ENCODE data around the gene ATP2B3.

ATP2B3 gene

DNA sequence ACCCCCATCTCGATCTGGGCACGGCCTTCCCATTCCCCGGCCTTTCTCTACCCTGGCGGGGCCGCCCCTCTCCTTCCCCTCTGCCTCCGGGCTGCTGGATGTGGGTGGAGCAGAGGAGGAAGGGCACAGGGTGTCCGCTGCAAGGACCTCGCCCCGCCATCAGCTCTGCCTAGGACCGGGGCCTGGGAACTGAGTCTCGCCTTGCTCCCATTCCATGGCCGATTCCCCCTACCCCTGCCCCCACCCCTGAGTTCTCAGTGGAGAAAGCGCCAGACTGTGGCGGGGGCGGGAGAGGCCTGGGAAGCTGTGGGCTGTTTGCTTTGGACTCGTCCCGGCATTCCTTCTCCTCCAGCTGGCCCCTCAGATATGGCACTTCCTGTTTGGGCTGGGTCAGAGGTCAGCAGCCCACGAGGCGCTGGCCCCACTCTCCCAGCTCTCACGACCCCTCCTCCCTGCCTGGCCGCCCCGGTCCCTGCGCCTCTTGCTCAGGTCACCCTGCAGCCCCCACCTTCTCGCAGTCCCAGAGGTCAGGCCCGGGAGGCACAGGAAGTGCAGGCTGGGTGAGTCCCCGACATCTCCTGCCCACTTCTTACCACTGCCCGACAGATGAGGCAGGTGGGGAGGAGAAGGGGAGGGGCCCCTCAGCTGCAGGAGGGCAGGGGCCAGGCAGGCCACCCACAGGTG is 29.1 kb upstream of the ATP2B3 start:
- ATAC-seq (no peak), DNase-seq (no peak)

DNA sequence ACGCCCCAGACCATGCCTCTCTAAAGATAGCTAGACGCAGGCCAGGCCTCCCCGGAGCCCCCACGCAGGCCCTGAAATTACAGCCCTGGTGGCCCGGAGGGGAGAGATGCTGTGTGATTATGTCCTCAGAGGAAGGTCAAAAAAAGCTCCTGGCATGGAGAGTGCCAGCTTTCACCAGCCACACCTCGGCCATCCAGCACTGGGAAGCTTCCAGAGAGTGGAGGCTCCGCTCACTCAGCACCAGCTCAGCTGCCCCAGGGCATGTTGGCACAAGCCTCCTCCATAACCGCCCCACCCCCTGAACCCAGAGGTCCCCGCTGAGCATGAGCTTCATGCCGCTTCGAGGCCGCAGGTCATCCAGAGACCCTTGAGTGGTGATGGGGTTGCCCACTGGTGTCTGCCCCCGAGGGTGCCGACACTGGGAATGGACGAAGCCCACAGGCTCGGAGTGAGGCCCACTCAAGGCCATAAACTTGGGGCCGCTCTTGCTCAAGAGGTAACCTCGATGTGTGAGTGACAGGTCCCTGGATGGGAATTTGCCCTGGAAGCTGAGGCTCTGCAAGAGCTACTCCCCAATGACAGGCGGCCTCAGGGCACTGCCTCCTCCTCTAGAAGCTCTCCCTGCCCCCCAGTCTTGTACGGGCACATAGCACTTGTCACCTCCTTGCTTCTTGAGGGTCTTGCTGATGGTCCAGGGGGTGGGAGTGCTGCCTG is 27.1 kb upstream of the ATP2B3 start:
- ATAC-seq (no peak), DNase-seq (no peak)

DNA sequence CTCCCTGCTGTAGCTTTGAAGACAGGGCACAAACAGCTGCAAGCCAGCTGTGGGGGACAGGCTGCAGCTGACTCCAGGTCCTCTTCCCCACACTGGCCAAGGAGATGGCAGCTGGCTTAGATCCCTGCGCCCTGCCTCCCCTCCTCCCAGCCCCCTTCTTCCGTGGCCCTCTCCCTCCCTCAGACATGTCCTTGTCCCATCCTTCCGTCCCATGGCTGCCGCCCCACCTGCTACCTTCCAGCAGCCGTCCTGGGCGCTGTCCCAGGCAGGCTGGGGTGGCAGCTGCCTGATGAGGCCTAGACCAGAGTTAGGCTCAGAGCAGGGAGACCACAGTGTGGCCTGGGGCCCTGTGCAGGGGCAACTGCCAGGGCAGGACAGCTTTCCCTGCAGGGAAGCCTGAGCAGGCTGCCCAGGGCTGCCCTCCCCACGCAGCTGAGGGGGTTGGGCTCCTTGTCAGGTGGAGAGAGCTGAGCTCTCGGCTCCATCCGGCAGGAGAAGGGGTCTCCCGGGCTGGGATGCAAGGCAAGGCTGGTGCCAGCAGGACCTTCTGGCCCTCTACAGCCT is 26.0 kb upstream of the ATP2B3 start:
- DNase-seq (no peak), ATAC-seq (no peak)

DNA sequence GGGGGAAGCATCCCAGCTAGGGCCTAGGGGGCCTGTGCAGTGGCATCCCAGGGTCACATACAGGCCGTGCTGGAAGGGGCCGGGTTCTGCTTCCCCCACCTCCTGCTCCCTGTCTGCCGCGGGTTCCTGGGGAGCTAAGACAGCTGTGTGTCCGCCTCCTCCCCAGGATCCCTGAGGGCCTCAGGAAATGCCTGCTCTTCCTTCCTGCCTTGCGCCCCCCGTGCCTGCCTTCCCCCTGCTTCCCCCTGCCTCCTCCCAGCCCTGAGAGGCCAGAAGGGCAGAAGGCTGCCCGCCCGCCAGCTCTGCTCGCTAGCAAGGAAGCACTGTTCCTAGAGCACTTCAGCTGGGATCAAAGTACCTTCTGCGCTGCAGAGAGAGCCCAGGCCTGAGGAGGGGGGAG is 25.5 kb upstream of the ATP2B3 start:
- ATAC-seq: no peak
- no peak for DNase-seq

DNA sequence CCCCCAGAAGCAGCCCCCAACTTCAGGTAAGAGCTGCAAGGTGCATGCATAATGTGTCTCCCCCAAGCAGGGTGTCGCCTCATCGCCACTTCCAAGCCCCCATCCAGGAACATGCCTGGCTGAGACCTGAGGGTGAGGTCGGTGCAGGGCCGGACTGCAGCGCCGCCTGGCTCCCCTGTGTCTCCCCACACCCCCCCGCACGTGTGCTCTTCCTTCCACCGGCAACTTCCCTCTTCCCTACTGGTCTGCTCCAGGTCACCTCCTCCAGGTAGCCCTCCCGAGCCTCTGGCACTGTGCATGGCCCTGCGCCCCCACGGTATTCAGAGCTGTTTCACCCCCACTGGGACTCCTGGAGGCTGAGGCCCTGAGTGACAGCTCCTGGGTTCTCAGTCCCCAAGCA is 24.9 kb upstream of the ATP2B3 start:
- no peak for DNase-seq

DNA sequence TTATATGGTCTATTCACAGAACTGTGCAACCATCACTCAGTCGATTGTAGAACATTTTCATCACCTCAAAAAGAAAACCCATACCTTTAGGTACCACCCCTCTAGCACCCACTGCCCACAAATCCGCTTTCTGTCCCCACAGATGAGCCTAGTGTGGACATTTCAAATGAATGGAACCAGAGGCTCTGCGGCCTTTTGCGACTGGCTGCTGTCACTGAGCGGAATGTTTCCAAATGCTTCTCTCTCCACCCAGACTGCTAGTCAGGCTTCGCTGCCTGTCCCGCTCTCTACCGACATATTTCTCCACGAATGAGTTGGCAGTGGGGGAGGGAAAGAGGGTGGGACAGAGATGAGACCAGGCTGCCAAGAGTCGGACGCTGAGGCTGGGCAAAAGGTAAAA is 24.4 kb upstream of the ATP2B3 start:
- no peak for DNase-seq
- ATAC-seq: no peak

More for the DNA sequence above, 24.9 kb upstream of the ATP2B3 start:
- no peak for ATAC-seq

DNA sequence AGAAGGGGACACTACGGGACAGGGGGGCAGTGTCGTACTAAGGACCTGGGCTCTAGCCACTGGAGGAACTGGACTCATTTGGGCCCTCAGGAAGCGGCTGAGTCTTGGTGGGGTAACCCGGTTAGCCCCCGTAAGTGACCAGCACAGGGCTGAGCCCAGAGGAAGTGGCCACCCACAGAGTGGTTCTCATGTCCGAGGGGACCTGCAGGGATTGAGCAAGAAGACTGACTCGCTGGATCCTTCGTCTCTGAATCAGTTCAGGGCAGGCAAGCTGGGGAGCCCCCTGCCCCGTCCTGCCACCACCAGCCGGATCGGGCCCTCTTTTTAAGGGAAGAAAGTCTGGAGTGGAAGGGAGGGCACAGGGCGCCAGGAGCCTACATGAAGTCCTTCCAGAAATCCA is 23.4 kb upstream of the ATP2B3 start:
- ATAC-seq: no peak
- DNase-seq: no peak

DNA sequence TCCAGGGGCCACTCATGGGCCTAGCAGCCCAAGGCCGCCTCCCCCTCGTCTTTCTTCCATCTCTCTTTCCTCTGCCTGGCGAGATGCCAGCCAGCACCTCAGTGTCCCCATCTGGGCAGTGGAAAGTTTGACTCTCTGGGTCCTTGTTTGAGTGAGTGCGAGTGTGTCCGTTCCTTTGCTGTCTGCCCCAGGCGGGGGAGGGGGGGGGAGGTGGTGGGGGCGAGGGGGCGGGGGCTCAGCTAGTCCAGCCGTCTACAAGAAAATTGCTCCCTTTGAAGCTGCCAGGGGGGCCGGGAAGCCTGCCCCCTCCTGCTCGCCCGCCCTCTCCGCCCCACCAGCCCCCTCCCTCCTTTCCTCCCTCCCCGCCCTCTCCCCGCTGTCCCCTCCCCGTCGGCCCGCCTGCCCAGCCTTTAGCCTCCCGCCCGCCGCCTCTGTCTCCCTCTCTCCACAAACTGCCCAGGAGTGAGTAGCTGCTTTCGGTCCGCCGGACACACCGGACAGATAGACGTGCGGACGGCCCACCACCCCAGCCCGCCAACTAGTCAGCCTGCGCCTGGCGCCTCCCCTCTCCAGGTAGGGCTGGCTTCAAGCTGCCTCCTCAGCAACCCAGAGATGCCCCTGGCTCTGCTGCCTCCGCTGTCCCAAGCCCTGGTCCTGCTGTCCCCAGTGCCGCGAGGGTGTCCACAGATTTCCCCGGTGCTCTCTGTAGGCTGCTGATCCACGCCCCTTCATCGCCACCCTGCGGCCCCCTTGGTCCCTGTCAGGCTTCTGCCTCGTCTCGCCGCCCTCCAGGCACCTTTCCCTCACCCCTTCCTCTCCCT is 22.7 kb upstream of the ATP2B3 start, which contains the start of gene BGN:
TSS of gene BGN (plus strand) at position 440 of the 821 bp plus-strand sequence. CDS start 9,652 bp downstream, outside the sequence.
- ATAC-seq (no peak), DNase-seq (peak; percentile 7)

DNA sequence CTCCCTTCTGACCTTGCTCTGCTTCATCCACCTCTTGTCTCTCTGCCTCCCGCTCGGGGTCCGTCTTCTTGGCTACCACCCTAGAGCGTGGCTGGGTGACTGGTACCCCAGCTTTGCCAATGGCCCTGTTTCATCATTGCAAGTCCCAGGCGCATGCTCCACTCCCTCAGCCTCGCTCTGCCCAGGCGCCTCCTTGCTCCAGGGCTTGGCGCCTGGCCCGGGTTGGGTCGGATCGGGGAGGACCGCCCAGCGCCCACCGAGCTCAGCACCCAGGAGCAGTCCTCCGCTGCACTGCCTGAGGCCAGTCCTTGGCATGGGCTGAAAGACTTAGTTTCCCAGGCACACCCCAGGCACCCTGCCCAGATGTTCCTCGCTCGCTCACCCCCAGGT is 22.1 kb upstream of the ATP2B3 start:
- ATAC-seq (no peak), DNase-seq (no peak)

DNA sequence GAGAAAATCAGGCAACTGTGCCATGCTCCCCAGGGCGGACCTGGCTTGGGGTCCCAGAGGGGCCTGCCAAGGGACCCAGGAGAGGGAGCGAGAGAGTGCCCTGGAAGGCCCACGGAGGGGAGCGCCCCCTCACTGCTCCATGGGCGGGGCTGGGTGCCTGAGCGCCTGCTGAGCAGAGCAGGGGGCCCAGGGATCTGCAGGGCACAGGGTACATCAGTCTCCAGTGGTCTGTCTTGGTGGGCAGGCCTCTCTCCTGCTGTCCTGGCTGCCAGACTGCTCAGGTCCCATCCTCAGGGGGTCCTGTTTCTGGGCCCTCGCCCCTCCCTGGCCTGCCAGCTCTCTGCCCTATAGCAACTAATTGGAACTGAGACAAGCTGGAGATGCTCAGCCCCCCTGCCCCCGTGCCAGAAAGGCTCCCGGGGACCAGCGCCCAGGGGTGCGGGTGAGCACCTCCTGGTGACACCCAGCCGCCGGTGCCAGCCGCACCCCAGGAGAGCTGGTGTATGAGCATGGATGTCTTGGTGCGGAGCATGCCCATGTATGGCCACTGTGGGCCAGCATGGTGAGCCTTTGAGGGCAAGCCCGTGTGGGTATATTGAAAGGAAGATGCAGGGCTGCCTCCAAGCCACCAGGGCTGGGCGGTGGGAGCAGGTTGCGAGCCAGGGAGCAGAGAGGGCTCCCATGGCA is 21.4 kb upstream of the ATP2B3 start:
- DNase-seq: no peak
- no peak for ATAC-seq

DNA sequence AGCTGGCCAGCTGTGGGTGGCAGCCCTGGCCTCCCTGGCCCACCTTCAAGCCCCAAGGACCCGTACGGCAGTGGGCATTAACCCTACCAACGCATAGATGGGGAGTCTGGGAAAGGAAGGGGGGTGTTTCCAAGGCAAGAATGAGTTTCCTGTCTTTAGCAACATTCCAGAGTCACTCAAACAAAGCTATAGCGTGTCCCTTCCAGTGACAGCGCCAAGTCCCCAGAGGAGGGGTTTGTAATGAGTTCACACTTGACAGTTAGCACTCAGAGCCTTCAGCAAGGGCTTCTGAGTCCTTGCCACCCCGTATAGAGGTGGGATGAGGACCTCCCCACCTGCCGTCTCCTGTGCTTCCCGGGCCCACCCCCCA is 20.9 kb upstream of the ATP2B3 start:
- ATAC-seq (no peak), DNase-seq (no peak)

DNA sequence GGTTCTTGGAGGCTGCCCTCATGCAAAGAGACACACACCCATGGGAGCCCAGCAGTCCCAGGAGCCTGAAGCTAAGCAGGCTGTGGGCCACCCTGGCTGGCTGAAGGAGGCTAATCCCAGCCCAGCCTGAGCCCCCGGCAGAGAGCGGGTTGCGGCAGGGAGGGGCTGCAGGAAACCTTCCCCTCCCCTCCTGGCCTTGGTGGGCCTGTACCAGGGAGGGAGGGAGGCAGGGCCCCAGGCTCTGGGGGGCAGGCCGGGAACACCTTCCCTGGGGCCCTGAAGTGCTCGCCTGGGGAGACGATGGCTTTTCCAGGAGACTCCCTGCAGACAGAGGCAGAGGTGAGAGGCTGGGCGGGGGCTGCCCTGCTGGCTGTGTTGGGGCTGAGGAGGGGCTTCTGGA is 19.0 kb upstream of the ATP2B3 start:
- ATAC-seq: no peak
- no peak for DNase-seq

DNA sequence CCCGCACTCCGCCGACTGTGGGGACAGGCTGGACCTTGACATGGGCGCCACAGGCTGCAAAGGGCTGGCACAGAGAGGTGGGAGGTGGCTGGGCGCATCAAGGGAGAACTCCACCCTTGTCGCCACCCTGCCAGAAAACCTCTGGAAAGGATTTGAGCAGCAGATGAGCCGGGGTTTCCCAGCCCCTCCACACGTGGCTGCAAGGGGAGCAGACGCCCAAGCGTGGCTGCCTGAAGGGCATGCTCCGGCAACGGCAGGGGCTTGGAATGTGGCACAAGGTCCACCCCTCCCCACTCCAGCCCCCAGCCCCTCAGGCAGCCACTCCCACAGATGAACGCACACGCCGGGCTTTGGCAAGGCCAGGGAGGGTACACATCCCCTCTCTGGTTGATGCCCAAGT is 18.1 kb upstream of the ATP2B3 start:
- ATAC-seq: no peak
- no peak for DNase-seq

DNA sequence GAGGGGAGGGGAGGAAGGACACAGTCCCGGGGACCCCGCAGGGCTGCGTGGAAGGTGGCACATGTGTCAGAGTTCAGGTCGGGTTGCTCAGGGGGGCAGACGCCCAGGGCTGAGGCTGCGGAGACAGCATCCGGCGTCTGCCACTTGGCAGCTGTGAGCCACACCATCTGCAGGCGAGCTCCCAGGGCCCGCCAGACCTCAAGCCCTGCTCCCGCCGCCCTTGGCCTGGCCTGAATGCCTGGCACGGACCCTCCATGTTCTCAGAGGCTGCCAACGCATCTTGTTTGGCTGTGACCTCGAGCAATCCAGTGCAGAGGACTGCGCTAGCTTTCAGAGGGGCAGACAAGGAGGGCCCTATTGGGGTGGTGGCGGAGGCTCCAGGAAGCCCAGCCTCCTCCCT is 17.6 kb upstream of the ATP2B3 start:
- ATAC-seq (no peak), DNase-seq (no peak)

DNA sequence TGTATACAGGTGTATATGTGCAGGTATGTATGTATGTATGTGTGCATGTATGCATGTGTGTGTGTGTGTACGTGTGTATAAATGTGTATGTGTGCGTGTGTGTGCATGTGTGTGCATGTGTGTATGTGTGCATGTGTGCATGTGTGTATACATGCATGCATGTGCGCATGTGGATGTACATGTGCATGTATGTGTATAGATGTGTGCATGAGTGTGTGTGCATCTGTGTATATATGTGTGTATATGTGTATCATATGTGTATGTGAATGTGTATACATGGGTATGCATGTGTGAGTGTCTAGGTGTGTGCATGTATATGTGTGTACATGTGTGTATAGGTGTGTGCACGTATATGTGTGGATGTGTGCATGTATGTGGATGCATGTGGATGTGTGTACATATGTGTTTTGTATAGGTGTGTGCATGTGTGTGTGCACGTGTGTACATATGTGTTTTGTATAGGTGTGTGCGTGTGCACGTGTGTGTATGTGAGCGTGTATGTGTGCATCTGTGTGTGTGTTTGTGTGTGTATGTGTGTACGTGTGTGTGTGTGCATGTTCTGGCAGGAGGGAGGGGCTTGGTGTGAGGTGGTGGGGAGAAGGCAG is 16.7 kb upstream of the ATP2B3 start:
- ATAC-seq: no peak
- no peak for DNase-seq

DNA sequence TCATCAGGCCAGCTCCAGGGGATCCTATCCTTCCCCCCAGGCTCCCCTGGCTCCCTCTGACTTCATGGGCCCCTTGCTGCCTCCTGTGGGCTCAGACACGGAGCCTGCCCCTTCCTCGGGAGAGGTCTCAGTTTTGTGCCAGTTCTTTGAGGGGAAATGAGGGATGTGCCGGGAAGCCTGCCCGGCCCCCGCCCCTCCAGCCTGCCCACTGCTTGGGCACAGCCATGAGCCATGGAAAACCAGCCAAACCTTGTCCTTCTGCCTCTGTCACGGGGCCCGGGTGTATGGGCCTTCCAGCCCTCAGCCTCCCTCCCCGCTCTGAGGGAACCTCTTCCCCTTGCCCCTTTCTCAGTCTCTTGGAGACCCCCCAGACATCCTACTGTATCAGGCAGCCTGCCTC is 15.9 kb upstream of the ATP2B3 start:
- DNase-seq: no peak
- ATAC-seq: no peak

DNA sequence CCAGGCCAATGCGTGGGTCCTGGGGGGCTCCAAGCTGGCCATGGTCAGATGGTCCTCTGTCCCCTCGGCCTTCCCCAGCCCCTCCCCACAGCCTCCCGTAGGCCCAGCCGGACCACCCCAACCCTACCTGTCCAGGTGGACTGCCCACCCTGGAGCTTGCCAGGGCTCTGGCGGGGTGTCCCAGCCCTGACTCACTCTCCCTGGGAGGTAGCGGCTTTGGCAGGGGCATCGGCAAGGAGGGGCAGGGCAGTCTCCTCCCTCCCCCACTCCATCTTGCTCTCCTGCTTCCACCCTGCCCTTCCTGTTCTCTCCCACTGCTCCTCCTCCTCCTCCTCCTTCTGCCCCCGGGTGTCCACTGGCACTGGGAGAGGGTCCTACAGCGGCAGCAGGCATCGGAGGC is 15.3 kb upstream of the ATP2B3 start:
- ATAC-seq: no peak
- DNase-seq: no peak

DNA sequence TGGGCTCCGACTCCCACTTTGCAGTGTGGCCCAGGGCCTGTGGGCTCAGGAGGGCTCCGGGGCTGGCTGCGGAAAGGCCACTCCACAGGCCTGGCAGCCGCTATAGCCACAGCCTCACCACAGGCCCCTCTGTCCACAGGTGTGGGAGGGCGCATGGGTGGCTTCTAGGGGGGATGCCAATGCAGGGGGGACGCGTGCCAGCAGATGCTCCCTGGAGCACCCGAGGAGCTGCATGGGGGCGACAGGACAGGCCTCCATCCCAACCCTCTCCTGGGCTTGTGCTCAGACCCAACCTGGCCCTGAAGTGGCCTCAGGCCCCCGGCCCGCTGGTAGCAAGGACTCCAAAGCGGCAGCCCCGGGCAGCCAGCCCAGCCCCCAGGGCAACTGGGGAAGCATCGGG is 14.6 kb upstream of the ATP2B3 start:
- ATAC-seq (no peak), DNase-seq (no peak)

DNA sequence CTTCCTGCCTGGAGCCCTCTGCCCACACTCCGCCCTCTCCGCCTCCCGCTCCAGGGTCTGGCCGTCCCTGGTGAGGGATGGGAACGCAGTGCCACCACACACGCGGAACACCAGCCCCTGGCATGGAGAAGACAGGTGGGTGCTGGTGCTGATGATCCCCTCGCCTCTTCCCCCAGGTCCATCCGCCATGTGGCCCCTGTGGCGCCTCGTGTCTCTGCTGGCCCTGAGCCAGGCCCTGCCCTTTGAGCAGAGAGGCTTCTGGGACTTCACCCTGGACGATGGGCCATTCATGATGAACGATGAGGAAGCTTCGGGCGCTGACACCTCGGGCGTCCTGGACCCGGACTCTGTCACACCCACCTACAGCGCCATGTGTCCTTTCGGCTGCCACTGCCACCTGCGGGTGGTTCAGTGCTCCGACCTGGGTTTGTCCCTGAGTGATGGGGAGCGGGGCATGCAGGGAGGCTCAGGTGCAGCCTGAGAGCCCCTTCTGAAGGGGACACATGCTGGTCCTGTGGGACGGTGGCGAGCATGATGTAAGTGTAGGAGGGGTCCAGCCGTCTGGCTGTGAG is 12.9 kb upstream of the ATP2B3 start:
- ATAC-seq (no peak), DNase-seq (no peak)

DNA sequence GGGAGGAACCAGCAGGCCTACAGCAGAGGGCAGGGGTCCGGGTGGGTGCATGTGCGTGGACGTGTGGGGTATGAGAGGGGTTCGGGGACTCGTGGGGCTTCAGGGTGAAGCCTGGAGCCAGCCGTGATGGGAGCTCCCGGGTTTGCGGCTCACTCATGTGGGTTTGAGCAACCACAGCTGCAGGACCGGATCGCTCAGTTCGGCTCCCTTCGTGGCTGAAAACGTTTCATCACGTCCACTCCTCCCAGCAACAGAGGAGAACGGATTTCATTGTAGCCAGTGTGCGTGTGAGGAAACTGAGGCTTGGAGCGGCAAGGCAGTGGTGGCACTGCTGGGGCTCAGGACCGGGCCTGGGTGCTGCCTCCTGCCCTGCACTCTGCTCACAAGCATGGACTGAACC is 12.1 kb upstream of the ATP2B3 start:
- ATAC-seq: no peak
- no peak for DNase-seq

DNA sequence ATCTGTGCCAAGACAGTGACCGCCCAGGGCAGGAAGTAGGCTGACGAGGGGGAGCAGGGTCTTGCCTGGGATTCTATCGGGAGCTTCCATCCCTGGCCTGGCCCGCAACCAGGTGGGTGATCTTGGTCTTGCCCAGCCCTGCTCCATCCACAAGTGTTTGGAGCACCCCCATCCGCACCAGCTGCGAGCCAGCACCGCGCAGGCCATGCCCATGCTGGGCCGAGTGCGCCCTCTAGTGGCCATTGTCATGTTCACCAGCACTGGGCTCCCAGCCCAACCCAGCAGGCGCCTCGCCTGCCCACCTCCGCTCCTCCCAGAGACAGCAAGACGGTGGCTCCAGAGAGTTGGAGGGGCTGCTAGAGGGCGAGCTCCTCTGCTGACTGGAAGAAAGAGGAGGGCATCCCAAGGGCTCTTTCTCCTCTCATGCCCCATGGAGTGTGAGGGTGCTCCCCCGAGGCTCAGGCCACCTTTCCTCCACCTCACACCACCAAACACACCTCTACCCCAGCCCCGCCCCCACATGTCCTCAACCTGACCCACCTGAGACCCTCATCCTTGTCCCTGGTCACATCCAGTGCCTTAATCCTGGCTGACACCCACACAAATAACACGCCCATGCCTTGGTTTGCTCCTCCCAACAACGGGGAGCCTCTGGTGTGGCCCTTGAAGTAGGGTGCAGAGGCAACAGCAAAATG is 9.8 kb upstream of the ATP2B3 start:
- peak; percentile 85 for DNase-seq

More for the DNA sequence above, 9.8 kb upstream of the ATP2B3 start:
- ATAC-seq: peak; percentile 98

Measured in stimulated activated naive CD8-positive, alpha-beta T cell treated with anti-CD3 and anti-CD28 coated beads, Interleukin-15, Interleukin-2, amounts not matched to agents 100 U/mL and 50 U/mL, for 24 hours (primary cell).